ENCODE measurements around the gene NCKAP5L. TPM values are rescaled to one million over a fixed set of nuclear protein-coding genes. Genes with fewer than 3 reads are reported as not detected.

Gene NCKAP5L
- total and polyA plus RNA-seq, 3 donors from 2014 or later, result 22.0 to 79.7 (median 63.5) TPM

DNA sequence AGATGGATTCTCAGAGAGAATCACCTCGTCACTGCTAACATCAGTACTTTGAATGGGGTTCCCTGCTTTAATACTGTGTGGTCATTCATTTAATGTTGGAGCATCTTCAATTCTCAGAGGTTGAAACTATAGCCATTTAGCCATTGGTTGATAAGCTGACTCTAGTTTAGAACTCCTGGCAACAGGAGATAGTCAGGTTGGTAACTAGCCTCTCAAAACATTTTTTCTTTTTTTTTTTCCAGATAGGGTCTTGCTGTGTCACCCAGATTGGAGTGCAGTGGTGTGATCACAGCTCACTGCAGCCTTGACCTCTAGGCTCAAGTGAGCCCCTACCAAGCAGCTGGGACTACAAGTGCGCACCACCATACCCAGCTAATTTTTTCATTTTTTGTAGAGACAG lies 3.5 kb upstream of the NCKAP5L start:
- no peaks in the 10 kb centered on the region for H3K36me3 ChIP-seq (ENCODE audit: low read depth, missing control alignments)
- TF ChIP-seq, protein P1, sequence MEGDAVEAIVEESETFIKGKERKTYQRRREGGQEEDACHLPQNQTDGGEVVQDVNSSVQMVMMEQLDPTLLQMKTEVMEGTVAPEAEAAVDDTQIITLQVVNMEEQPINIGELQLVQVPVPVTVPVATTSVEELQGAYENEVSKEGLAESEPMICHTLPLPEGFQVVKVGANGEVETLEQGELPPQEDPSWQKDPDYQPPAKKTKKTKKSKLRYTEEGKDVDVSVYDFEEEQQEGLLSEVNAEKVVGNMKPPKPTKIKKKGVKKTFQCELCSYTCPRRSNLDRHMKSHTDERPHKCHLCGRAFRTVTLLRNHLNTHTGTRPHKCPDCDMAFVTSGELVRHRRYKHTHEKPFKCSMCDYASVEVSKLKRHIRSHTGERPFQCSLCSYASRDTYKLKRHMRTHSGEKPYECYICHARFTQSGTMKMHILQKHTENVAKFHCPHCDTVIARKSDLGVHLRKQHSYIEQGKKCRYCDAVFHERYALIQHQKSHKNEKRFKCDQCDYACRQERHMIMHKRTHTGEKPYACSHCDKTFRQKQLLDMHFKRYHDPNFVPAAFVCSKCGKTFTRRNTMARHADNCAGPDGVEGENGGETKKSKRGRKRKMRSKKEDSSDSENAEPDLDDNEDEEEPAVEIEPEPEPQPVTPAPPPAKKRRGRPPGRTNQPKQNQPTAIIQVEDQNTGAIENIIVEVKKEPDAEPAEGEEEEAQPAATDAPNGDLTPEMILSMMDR (IDR thresholded peaks at IDR 0.05), result no peak
- no peak for TF ChIP-seq POLR2A (IDR thresholded peaks at IDR 0.05)
- no peak overlapping the region for H3K27ac ChIP-seq
- H3K4me1 ChIP-seq, result peaks cover 12% of the 10 kb centered on the region
- intact Hi-C loops (cut with DNase I; ENCODE audit: low total_unique reads), result no loop called here
- no peak overlapping the region for H3K4me3 ChIP-seq
- H3K9me3 ChIP-seq, result no peaks in the 10 kb centered on the region
- WGBS, 2 donors, result 91 to 93% methylated on average over 2 of the region's 2 CpGs
- no peaks in the 10 kb centered on the region for H3K27me3 ChIP-seq
- no peak for DNase-seq

DNA sequence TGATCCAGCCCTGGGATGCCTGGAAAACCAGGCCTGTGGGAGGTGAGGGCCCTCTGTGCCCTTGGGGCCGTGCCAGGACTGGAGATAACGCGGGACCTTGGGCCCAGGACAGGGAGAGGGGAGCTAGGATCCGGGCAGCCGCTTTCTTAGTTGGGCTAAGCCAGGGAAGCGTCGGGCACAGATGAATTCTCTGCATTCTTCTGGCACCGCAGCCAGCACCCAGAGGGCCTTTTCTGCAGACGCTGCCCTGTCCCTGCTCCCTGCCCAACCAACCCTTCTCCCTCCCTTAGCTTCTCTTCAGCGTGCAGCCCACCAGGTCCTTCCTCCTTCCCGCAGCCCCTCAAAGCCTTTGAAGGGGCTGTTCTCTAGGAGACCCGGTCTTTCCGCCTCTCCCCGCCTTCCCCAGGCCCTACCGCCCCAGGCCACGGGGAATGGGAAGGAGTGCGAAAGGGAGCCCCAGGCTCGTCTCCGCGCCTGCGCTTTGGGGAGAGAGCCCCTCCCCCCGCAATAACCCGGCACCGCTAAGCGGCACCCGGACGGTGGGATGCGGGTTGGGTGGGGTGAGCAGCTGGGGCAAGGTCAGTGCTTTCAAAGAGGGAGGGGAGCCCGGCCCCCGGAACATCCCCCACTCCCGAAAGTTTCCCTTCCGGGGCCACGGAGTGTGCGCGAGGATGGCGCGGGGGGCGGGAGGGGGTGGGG lies 663 bp downstream of the NCKAP5L start:
- Histone ChIP-seq H3K27me3 (no peaks in the 10 kb centered on the region), H3K9me3 (no peaks in the 10 kb centered on the region), H3K4me1 (peaks cover 46% of the 10 kb centered on the region), H3K27ac (peak overlapping the region; percentile 83 to 90), H3K36me3 (ENCODE audit: low read depth, missing control alignments) (no peaks in the 10 kb centered on the region), H3K4me3 (peak overlapping the region; percentile 76 to 90)
- DNase-seq, result peak; percentile 79
- intact Hi-C loops (cut with DNase I; ENCODE audit: low total_unique reads), result no loop called here
- WGBS, 2 donors, result 0 to 1% methylated on average over 10 to 34 of the region's 38 CpGs
- no peak for TF ChIP-seq POLR2A (IDR thresholded peaks at IDR 0.05)
- TF ChIP-seq, protein P1 (IDR thresholded peaks at IDR 0.05), result no peak

DNA sequence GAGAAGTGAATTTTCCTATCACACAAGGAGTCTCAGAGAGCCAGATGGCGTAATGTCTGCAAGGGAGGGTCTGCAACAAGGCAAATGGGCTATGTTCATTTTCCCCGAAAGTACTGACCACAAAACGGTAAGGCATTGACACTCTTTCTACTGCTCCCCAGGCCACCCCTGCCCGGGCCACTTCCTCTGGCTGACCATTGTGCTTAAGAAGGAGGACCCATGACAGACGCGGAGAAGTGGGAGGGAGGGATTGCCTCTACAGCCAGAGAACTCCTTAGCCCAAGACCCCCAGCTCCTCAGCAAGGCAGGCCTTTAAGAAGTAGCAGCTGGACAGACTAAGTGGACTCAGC lies 1.2 kb downstream of the NCKAP5L start:
- no peaks in the 10 kb centered on the region for H3K36me3 ChIP-seq (ENCODE audit: low read depth, missing control alignments)
- H3K27ac ChIP-seq, result peak overlapping the region; percentile 83 to 90
- H3K9me3 ChIP-seq, result no peaks in the 10 kb centered on the region
- H3K4me3 ChIP-seq, result peak overlapping the region; percentile 76 to 90
- peaks cover 46% of the 10 kb centered on the region for H3K4me1 ChIP-seq
- TF ChIP-seq POLR2A (IDR thresholded peaks at IDR 0.05), result no peak
- TF ChIP-seq, protein P1 (IDR thresholded peaks at IDR 0.05), result no peak
- DNase-seq, result no peak
- 13 to 22% methylated on average over 6 of the region's 6 CpGs for WGBS, 2 donors
- no peaks in the 10 kb centered on the region for H3K27me3 ChIP-seq
- intact Hi-C loops (cut with DNase I; ENCODE audit: low total_unique reads), result no loop called here

DNA sequence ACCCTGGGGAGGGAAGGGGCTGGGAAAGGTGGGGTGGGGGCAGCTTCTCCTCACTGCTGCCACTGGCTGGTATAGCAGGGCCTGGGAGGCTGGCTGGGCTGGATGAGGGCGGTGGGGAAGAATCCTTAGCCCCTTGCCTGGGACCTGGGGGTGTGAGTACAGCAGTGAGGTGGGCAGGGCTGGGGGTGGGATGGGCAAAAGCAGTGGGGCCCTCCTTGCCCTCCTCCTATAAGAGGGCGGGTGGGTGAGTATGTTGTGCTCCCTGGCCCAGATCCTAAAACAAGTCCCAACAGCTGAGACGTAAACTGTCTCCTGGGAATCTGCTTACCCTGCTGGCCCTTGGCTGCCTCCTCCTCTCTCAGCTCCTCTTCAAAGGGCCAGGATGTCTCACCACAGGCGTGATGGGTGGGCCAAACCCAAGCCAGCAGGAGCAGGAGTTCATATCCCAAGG lies 2.2 kb downstream of the NCKAP5L start:
- no peak for TF ChIP-seq POLR2A (IDR thresholded peaks at IDR 0.05)
- 32 to 38% methylated on average over 4 of the region's 4 CpGs for WGBS, 2 donors
- Histone ChIP-seq H3K4me1 (peaks cover 55% of the 10 kb centered on the region), H3K27ac (peak overlapping the region in 1 of 2 donors; percentile 20), H3K4me3 (peak overlapping the region in 1 of 2 donors; percentile 90), H3K36me3 (ENCODE audit: low read depth, missing control alignments) (no peaks in the 10 kb centered on the region), H3K27me3 (no peaks in the 10 kb centered on the region), H3K9me3 (no peaks in the 10 kb centered on the region)
- intact Hi-C loops (cut with DNase I; ENCODE audit: low total_unique reads), result no loop called here
- DNase-seq, result peak; percentile 61

DNA sequence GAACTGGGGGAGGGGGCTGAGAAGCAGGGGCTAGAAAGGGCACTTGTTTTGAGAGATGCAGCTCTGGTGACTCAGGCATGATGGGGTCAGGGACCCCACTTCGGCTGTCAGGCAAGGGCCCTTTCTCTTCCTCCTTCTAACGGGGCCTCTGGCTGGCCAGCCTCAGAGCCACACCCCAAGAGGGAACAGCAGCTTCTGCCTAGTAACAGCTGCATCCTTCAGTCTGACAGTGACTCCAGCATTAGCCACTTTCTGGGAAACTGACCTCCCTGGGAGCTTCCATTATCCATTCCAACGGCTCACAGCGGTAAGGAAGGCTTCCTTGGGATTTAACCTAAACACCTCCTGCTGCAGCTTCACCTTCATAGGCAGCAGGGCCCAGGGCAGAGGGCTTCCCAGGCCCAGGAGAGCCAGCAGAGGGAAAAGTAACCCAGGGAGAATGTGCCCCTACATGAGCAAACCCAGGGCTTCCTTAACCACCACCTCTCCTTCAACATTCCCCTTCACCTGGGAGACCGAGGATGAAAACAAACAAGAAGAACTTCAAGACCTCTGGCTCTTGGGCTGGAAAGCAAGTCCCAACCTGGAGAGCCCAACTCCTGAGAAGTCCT lies 2.7 kb downstream of the NCKAP5L start:
- Histone ChIP-seq H3K27ac (peak overlapping the region in 1 of 2 donors; percentile 41), H3K9me3 (no peaks in the 10 kb centered on the region), H3K27me3 (no peaks in the 10 kb centered on the region), H3K4me3 (peak overlapping the region in 1 of 2 donors; percentile 90), H3K36me3 (ENCODE audit: low read depth, missing control alignments) (no peaks in the 10 kb centered on the region), H3K4me1 (peaks cover 60% of the 10 kb centered on the region)
- TF ChIP-seq, protein P1 (IDR thresholded peaks at IDR 0.05), result no peak
- TF ChIP-seq POLR2A (IDR thresholded peaks at IDR 0.05), result no peak
- intact Hi-C loops (cut with DNase I; ENCODE audit: low total_unique reads), result no loop called here
- 16 to 38% methylated on average over 4 to 5 of the region's 5 CpGs for WGBS, 2 donors
- DNase-seq, result no peak

All from testis (tissue), 3 donors.